ENCODE measurements around the gene CARS2. TPM values are rescaled to one million over a fixed set of nuclear protein-coding genes. Genes with fewer than 3 reads are reported as not detected.

Gene CARS2
- total and polyA plus RNA-seq, 2 experiments from 2014 or later = 75.7 to 96.7 TPM

DNA sequence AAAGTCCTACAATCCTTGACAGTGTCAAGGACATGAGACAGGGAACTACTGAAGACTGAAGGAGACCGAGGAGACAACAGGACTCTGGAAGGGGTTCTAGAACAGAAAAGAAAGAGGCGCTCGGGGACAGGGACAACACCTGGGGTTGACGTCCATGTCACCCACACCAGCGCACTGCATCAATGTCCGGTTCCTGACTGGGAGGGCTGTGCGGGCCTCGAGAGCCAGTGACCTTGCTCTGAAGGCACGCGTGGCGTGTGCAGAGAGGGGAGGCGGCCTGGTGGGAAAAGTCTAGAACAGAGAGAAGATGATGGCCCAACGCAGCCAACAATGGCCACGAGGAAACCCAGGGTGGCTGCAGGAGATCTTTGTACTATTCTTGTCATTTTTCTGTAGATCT is 5.7 kb downstream of the CARS2 start:
- no peak for DNase-seq
- peaks cover 35% of the 10 kb centered on the region for H3K36me3 ChIP-seq (ENCODE audit: low read depth)
- no peak overlapping the region for H2AFZ ChIP-seq
- H3K9me3 ChIP-seq (ENCODE audit: low read depth) = no peaks in the 10 kb centered on the region
- no peak overlapping the region for H3K4me2 ChIP-seq (ENCODE audit: unreplicated experiment)
- H3K79me2 ChIP-seq (ENCODE audit: insufficient read depth) = peaks cover 84% of the 10 kb centered on the region
- H3K9ac ChIP-seq = no peak overlapping the region
- peaks cover 14% of the 10 kb centered on the region for H3F3A ChIP-seq (ENCODE audit: insufficient read depth)
- no peaks in the 10 kb centered on the region for H3K27me3 ChIP-seq (replicated peaks; ENCODE audit: insufficient read depth)
- H3K4me1 ChIP-seq (ENCODE audit: insufficient read depth) = peaks cover 17% of the 10 kb centered on the region
- H3K27ac ChIP-seq = no peak overlapping the region
- TF ChIP-seq EZH2 (IDR thresholded peaks at IDR 0.05; ENCODE audit: insufficient read depth, poor library complexity, severe bottlenecking) (no peak), EZH2phosphoT487 (IDR thresholded peaks at IDR 0.05; ENCODE audit: insufficient read depth, low read depth) (no peak)
- WGBS, 2 experiments (ENCODE audit: low coverage in 1 of 2, low lambda C conversion rate in 2 of 2, missing lambda C conversion rate in 2 of 2) = 92 to 94% methylated on average over 14 of the region's 14 CpGs
- no peaks in the 10 kb centered on the region for H3K9me2 ChIP-seq (ENCODE audit: insufficient read depth)
- H3K4me3 ChIP-seq = no peak overlapping the region
- in situ Hi-C loops (cut with MboI) = no loop called here
- no peaks in the 10 kb centered on the region for H4K20me1 ChIP-seq (ENCODE audit: insufficient read depth)

- 89 to 90% methylated on average over 15 of the region's 15 CpGs for WGBS, 2 experiments (ENCODE audit: low coverage in 1 of 2, low lambda C conversion rate in 2 of 2, missing lambda C conversion rate in 2 of 2)
- H3K9me2 ChIP-seq (ENCODE audit: insufficient read depth) = no peaks in the 10 kb centered on the region
- DNase-seq = no peak
- H3K36me3 ChIP-seq (ENCODE audit: low read depth) = peaks cover 35% of the 10 kb centered on the region
- no peak overlapping the region for H3K4me2 ChIP-seq (ENCODE audit: unreplicated experiment)
- peaks cover 84% of the 10 kb centered on the region for H3K79me2 ChIP-seq (ENCODE audit: insufficient read depth)
- in situ Hi-C loops (cut with MboI) = no loop called here
- H3K4me3 ChIP-seq = no peak overlapping the region
- peaks cover 8% of the 10 kb centered on the region for H3F3A ChIP-seq (ENCODE audit: insufficient read depth)
- H3K27me3 ChIP-seq (replicated peaks; ENCODE audit: insufficient read depth) = no peaks in the 10 kb centered on the region
- no peak overlapping the region for H2AFZ ChIP-seq
- H3K9me3 ChIP-seq (ENCODE audit: low read depth) = no peaks in the 10 kb centered on the region
- H3K4me1 ChIP-seq (ENCODE audit: insufficient read depth) = peaks cover 15% of the 10 kb centered on the region
- H3K9ac ChIP-seq = no peak overlapping the region
- no peaks in the 10 kb centered on the region for H4K20me1 ChIP-seq (ENCODE audit: insufficient read depth)
- no peak for TF ChIP-seq EZH2 (IDR thresholded peaks at IDR 0.05; ENCODE audit: insufficient read depth, poor library complexity, severe bottlenecking)
- no peak for TF ChIP-seq EZH2phosphoT487 (IDR thresholded peaks at IDR 0.05; ENCODE audit: insufficient read depth, low read depth)
- H3K27ac ChIP-seq = no peak overlapping the region
Measured at GRCh38 chr13:110699148-110700145, 6.5 kb downstream of the CARS2 start.

GRCh38 chr13:110698689-110699088 is 7.2 kb downstream of the CARS2 start:
- no peak overlapping the region for H2AFZ ChIP-seq
- no peaks in the 10 kb centered on the region for H3K27me3 ChIP-seq (replicated peaks; ENCODE audit: insufficient read depth)
- no peak overlapping the region for H3K4me3 ChIP-seq
- no peaks in the 10 kb centered on the region for H3K9me3 ChIP-seq (ENCODE audit: low read depth)
- peaks cover under 1% of the 10 kb centered on the region; the same call in 1 of the 2 replicates for H3F3A ChIP-seq (ENCODE audit: insufficient read depth)
- DNase-seq = no peak
- H4K20me1 ChIP-seq (ENCODE audit: insufficient read depth) = no peaks in the 10 kb centered on the region
- no peaks in the 10 kb centered on the region for H3K9me2 ChIP-seq (ENCODE audit: insufficient read depth)
- H3K9ac ChIP-seq = no peak overlapping the region
- H3K4me2 ChIP-seq (ENCODE audit: unreplicated experiment) = no peak overlapping the region
- H3K27ac ChIP-seq = no peak overlapping the region
- in situ Hi-C loops (cut with MboI) = no loop called here
- peaks cover 34% of the 10 kb centered on the region for H3K36me3 ChIP-seq (ENCODE audit: low read depth)
- peaks cover 8% of the 10 kb centered on the region; the same call in 1 of the 2 replicates for H3K4me1 ChIP-seq (ENCODE audit: insufficient read depth)
- TF ChIP-seq EZH2phosphoT487 (IDR thresholded peaks at IDR 0.05; ENCODE audit: insufficient read depth, low read depth) (no peak), EZH2 (IDR thresholded peaks at IDR 0.05; ENCODE audit: insufficient read depth, poor library complexity, severe bottlenecking) (no peak)
- H3K79me2 ChIP-seq (ENCODE audit: insufficient read depth) = peaks cover 84% of the 10 kb centered on the region
- 97 to 98% methylated on average over 4 of the region's 4 CpGs for WGBS, 2 experiments (ENCODE audit: low coverage in 1 of 2, low lambda C conversion rate in 2 of 2, missing lambda C conversion rate in 2 of 2)

GRCh38 chr13:110697842-110698241 is 8.1 kb downstream of the CARS2 start:
- DNase-seq = no peak
- H3K9me2 ChIP-seq (ENCODE audit: insufficient read depth) = no peaks in the 10 kb centered on the region
- no peaks in the 10 kb centered on the region for H4K20me1 ChIP-seq (ENCODE audit: insufficient read depth)
- TF ChIP-seq EZH2 (IDR thresholded peaks at IDR 0.05; ENCODE audit: insufficient read depth, poor library complexity, severe bottlenecking) (no peak), EZH2phosphoT487 (IDR thresholded peaks at IDR 0.05; ENCODE audit: insufficient read depth, low read depth) (no peak)
- peaks cover under 1% of the 10 kb centered on the region; the same call in 1 of the 2 replicates for H3K4me1 ChIP-seq (ENCODE audit: insufficient read depth)
- H3F3A ChIP-seq (ENCODE audit: insufficient read depth) = no peaks in the 10 kb centered on the region
- no peak overlapping the region for H3K4me3 ChIP-seq
- H3K9me3 ChIP-seq (ENCODE audit: low read depth) = no peaks in the 10 kb centered on the region
- H3K4me2 ChIP-seq (ENCODE audit: unreplicated experiment) = no peak overlapping the region
- 84 to 90% methylated on average over 4 of the region's 4 CpGs for WGBS, 2 experiments (ENCODE audit: low coverage in 1 of 2, low lambda C conversion rate in 2 of 2, missing lambda C conversion rate in 2 of 2)
- H2AFZ ChIP-seq = no peak overlapping the region
- peaks cover 36% of the 10 kb centered on the region for H3K36me3 ChIP-seq (ENCODE audit: low read depth)
- peaks cover 81% of the 10 kb centered on the region for H3K79me2 ChIP-seq (ENCODE audit: insufficient read depth)
- no peak overlapping the region for H3K9ac ChIP-seq
- in situ Hi-C loops (cut with MboI) = no loop called here
- no peak overlapping the region for H3K27ac ChIP-seq
- H3K27me3 ChIP-seq (replicated peaks; ENCODE audit: insufficient read depth) = no peaks in the 10 kb centered on the region
